SKM-1 (cell line): ENCODE data around the gene CREBBP.

Source experiments
- DNase-seq: peaks from one replicate; lab custom pipeline; 2025; ENCODE audit not compliant: unreplicated experiment; lab: John Stamatoyannopoulos, UW

Gene CREBBP

GRCh38 chr16:3797904-3798811 lies 82.4 kb downstream of the CREBBP start:
- no peak for DNase-seq

GRCh38 chr16:3797473-3797872 lies 83.0 kb downstream of the CREBBP start:
- no peak for DNase-seq

GRCh38 chr16:3793161-3793576 lies 87.3 kb downstream of the CREBBP start:
- DNase-seq: no peak

- no peak for DNase-seq
These were observed 88.0 kb downstream of the CREBBP start for GRCh38 chr16:3792472-3793012.

GRCh38 chr16:3791701-3792100 lies 88.8 kb downstream of the CREBBP start:
- no peak for DNase-seq

- DNase-seq: no peak
These were observed 91.0 kb downstream of the CREBBP start for GRCh38 chr16:3789375-3790099.

GRCh38 chr16:3788711-3789374 lies 91.7 kb downstream of the CREBBP start:
- DNase-seq: no peak

- no peak for DNase-seq
These were observed 92.4 kb downstream of the CREBBP start for GRCh38 chr16:3787924-3788661.

- no peak for DNase-seq
These were observed 95.1 kb downstream of the CREBBP start for GRCh38 chr16:3785413-3785812.

GRCh38 chr16:3783516-3783915 lies 97.0 kb downstream of the CREBBP start:
- no peak for DNase-seq

GRCh38 chr16:3782566-3782965 lies 97.9 kb downstream of the CREBBP start:
- DNase-seq: no peak

GRCh38 chr16:3781421-3781820 lies 99.1 kb downstream of the CREBBP start:
- DNase-seq: no peak

- no peak for DNase-seq
These were observed 99.9 kb downstream of the CREBBP start for GRCh38 chr16:3780570-3780969.

GRCh38 chr16:3776316-3776715 lies 104.2 kb downstream of the CREBBP start:
- DNase-seq: no peak

GRCh38 chr16:3774819-3775218 lies 105.7 kb downstream of the CREBBP start:
- no peak for DNase-seq

GRCh38 chr16:3774156-3774767 lies 106.3 kb downstream of the CREBBP start:
- no peak for DNase-seq

GRCh38 chr16:3773663-3774062 lies 106.8 kb downstream of the CREBBP start:
- no peak for DNase-seq

- no peak for DNase-seq
These were observed 109.0 kb downstream of the CREBBP start for GRCh38 chr16:3771513-3771912.

- no peak for DNase-seq
These were observed 110.0 kb downstream of the CREBBP start for GRCh38 chr16:3770530-3770929.

- no peak for DNase-seq
These were observed 110.6 kb downstream of the CREBBP start for GRCh38 chr16:3769942-3770341.
